Esophagus (tissue), 2 donors: Measurements from ENCODE around the gene EGLN1. TPM values are rescaled to one million over a fixed set of nuclear protein-coding genes. Genes with fewer than 3 reads are reported as not detected.
A peak's percentile ranks its signal among the peaks of the same experiment; 100 is the strongest.

Experiments used
- H3K27ac ChIP-seq, 2 donors: one replicate each; pipeline ENCODE4 v1.5.1; 2013; ENCODE audit warnings: low read depth in 2 of 2, mild to moderate bottlenecking in 2 of 2, inconsistent platforms in 1 of 2, low read length in 1 of 2, moderate library complexity in 1 of 2
- H3K27me3 ChIP-seq, 2 donors: one replicate each; pipeline ENCODE4 v1.6.1; 2013; ENCODE audit warnings: low read length in 2 of 2, control low read depth in 1 of 2, mild to moderate bottlenecking in 1 of 2; ENCODE audit not compliant: insufficient read depth in 2 of 2, control insufficient read depth in 1 of 2
- H3K36me3 ChIP-seq, 2 donors: one replicate each; pipeline ENCODE4 v1.6.1; 2013; ENCODE audit warnings: low read length in 1 of 2; ENCODE audit not compliant: control insufficient read depth in 2 of 2, insufficient read depth in 2 of 2
- H3K4me1 ChIP-seq, 2 donors: one replicate each; pipeline ENCODE4 v1.6.1; 2013; ENCODE audit warnings: low read length in 1 of 2; ENCODE audit not compliant: control insufficient read depth in 2 of 2, insufficient read depth in 2 of 2
- H3K4me3 ChIP-seq, 2 donors: one replicate each; pipeline ENCODE4 v1.5.1; 2013; ENCODE audit warnings: low read length in 2 of 2, mild to moderate bottlenecking in 2 of 2, low read depth in 1 of 2, moderate library complexity in 1 of 2
- H3K9me3 ChIP-seq, 2 donors: one replicate each; pipeline ENCODE4 v1.6.1; 2013; ENCODE audit warnings: mild to moderate bottlenecking in 2 of 2, low read depth in 1 of 2, low read length in 1 of 2, moderate library complexity in 1 of 2; ENCODE audit not compliant: control insufficient read depth in 2 of 2, insufficient read depth in 1 of 2
- WGBS, 2 donors: extraction: QIAGEN DNeasy Blood & Tissue Kit; methylation state at CpG; one replicate each; pipeline ENCODE4 v1.1.7; 2013; 5-methylcytosine and 5-hydroxymethylcytosine counted together
- polyA plus RNA-seq, 2 donors: library from polyadenylated mRNA; stranded (reverse); fragments of 200-250 nt; gene quantifications; one replicate each; pipeline ENCODE4 v1.2.3, GENCODE V29; 2013
- donor health status: healthy with polysubstance abuse.
- donor health status: Bipolar disorder and iron deficiency.

EGLN1 gene
- polyA plus RNA-seq, 2 donors, result 8.7 to 12.5 TPM

DNA sequence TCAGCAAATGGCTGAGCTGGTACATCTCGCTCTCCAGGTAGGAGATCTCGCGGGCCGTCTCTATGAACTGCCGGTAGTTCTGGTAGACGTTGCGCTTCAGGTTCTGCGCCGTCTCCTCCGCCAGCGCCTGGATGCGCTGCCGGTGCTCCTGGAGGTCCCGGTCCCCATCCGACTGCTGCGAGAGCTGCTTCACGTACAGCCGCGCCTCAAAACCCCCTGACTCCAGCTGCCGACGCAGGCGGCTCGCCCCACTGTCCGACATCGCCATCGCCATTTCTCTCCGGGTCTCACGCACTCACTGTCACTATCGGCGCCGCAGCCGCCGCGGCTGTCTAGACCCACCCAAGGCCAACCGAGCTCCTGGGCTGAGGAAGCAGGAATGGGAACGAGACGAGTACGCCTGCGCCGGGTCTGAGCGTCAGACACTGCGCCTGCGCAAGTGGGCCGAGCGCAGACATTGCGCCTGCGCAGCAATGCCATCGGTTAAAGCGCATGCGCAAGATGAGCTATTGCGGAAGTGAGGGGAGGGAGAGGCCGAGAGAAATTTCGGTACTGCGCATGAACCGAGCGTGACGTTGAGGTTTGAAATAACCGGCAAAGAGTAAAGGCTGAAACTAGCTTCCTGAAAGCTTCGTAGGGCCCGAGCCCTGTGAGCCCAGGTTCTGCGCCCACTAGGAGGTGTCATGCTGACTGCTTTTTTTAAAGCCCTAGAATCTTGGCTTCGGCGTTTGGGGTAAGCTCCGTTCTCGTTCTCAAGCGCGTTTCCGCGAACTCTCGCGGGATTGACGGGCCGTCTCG is 84.4 kb downstream of the EGLN1 start, which contains the start of gene EXOC8:
TSS of gene EXOC8 (minus strand) at position 381 of the 798 bp plus-strand sequence. CDS start at position 274, 107 bp downstream.
- peak within 1 kb of the TSS; percentile 94 to 100 for H3K27ac ChIP-seq
- H3K4me3 ChIP-seq, result peak within 1 kb of the TSS; percentile 79 to 84
- WGBS, 2 donors, result 0% methylated on average over 74 of the region's 74 CpGs
- no peaks in the 10 kb centered on the region for H3K9me3 ChIP-seq
- peaks cover 11 to 20% of the 10 kb centered on the region in 2 donors for H3K4me1 ChIP-seq
- H3K36me3 ChIP-seq, result peaks cover 0 to 3% of the 10 kb centered on the region in 2 donors
- H3K27me3 ChIP-seq, result no peaks in the 10 kb centered on the region

DNA sequence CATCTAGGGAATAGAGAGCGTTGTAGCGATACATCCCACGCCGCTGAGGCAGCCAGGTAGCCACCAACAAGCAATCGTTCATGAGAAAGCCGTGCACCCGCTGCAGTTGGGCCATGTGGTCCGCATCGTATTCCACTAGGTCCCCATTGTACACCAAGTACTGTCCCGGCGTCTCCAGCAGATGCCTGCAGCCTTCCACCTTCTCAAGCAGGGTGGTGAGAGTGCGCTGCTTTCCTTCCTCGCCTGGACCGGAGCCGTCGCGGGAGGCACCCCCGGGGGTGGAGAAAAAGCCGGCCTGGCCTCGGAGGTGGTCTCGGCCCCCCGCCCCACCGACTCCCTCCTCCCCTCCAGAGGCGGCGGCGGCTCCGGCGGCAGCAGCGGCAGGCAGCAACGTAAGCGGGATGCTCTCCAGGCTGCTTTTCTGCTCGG is 85.0 kb downstream of the EGLN1 start:
- 1 to 2% methylated on average over 31 to 32 of the region's 32 CpGs for WGBS, 2 donors
- peak overlapping the region; percentile 79 to 84 for H3K4me3 ChIP-seq
- H3K27me3 ChIP-seq, result no peaks in the 10 kb centered on the region
- H3K4me1 ChIP-seq, result peaks cover 11 to 20% of the 10 kb centered on the region in 2 donors
- peaks cover 0 to 3% of the 10 kb centered on the region in 2 donors for H3K36me3 ChIP-seq
- no peaks in the 10 kb centered on the region for H3K9me3 ChIP-seq
- H3K27ac ChIP-seq, result peak overlapping the region; percentile 93 to 100

GRCh38 chr1:231335663-231336602 is 86.2 kb downstream of the EGLN1 start:
- peaks cover 11 to 18% of the 10 kb centered on the region in 2 donors for H3K4me1 ChIP-seq
- peak overlapping the region in 1 of 2 donors; percentile 3 for H3K27ac ChIP-seq
- H3K4me3 ChIP-seq, result peak overlapping the region; percentile 79 to 84
- peaks cover 0 to 2% of the 10 kb centered on the region in 2 donors for H3K36me3 ChIP-seq
- WGBS, 2 donors, result 48 to 66% methylated on average over 21 of the region's 21 CpGs
- no peaks in the 10 kb centered on the region for H3K9me3 ChIP-seq
- H3K27me3 ChIP-seq, result no peaks in the 10 kb centered on the region

GRCh38 chr1:231334952-231335351 is 87.1 kb downstream of the EGLN1 start:
- H3K4me1 ChIP-seq, result peaks cover 11 to 18% of the 10 kb centered on the region in 2 donors
- H3K9me3 ChIP-seq, result no peaks in the 10 kb centered on the region
- 85 to 92% methylated on average over 6 of the region's 6 CpGs for WGBS, 2 donors
- no peaks in the 10 kb centered on the region for H3K27me3 ChIP-seq
- no peaks in the 10 kb centered on the region for H3K36me3 ChIP-seq
- no peak overlapping the region for H3K27ac ChIP-seq
- H3K4me3 ChIP-seq, result peak overlapping the region in 1 of 2 donors; percentile 42

DNA sequence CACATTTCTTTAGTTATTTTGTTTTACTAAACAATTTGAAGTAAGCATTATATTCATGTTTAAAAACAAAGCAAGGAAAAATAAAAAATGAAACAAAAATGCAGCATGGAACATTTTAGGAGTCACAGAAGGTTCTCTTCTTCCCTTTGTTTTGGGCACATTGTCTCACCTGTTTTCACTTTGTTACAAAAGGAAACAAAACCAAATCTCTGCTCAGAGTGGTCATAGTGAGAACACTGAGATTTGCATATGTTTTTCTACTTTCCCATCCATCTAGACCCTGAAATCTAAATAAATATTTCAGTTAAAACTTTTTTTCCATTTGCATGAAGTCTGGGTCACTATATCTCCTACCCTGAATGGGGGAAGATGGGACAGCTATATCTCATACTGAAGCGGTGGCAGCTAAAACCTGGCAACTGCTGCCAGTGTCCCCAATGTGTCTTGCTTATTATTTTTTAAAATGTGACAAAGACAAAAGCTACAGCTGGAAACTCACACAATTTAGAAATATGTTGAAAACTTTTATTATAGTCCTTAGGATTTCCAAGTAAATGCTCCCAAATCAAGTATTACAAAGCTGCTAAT is 87.9 kb downstream of the EGLN1 start:
- Histone ChIP-seq H3K27me3 (no peaks in the 10 kb centered on the region), H3K4me1 (peaks cover 9 to 14% of the 10 kb centered on the region in 2 donors), H3K27ac (no peak overlapping the region), H3K4me3 (peak overlapping the region in 1 of 2 donors; percentile 42), H3K9me3 (no peaks in the 10 kb centered on the region), H3K36me3 (no peaks in the 10 kb centered on the region)
- 66 to 76% methylated on average over 1 of the region's 1 CpG for WGBS, 2 donors

DNA sequence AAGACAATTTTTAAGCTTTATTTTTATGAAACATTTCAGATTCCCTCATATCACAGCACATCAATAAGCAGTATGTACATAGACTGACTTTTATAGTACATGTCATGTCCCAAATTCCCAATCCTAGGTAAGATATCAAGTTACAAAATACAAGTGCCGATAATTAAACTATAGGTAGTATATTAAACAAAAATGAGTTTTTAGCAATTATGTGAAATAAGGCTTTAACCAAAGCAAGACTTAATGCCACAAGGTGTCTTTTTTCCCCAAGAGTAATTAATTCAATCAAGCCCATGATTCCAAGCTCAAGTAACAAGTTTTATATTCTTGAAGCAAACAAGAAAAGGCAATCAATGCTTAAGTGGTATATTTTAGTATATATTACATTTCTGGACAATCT is 89.3 kb downstream of the EGLN1 start:
- WGBS, 2 donors, result 90 to 91% methylated on average over 1 of the region's 1 CpG
- peaks cover 9 to 14% of the 10 kb centered on the region in 2 donors for H3K4me1 ChIP-seq
- H3K27me3 ChIP-seq, result no peaks in the 10 kb centered on the region
- no peaks in the 10 kb centered on the region for H3K36me3 ChIP-seq
- H3K9me3 ChIP-seq, result no peaks in the 10 kb centered on the region
- no peak overlapping the region for H3K4me3 ChIP-seq
- no peak overlapping the region for H3K27ac ChIP-seq

GRCh38 chr1:231329483-231329882 is 92.6 kb downstream of the EGLN1 start:
- WGBS, 2 donors, result 88 to 93% methylated on average over 7 of the region's 7 CpGs
- no peaks in the 10 kb centered on the region for H3K36me3 ChIP-seq
- H3K27ac ChIP-seq, result no peak overlapping the region
- H3K4me1 ChIP-seq, result no peaks in the 10 kb centered on the region
- no peaks in the 10 kb centered on the region for H3K27me3 ChIP-seq
- H3K4me3 ChIP-seq, result no peak overlapping the region
- H3K9me3 ChIP-seq, result no peaks in the 10 kb centered on the region

DNA sequence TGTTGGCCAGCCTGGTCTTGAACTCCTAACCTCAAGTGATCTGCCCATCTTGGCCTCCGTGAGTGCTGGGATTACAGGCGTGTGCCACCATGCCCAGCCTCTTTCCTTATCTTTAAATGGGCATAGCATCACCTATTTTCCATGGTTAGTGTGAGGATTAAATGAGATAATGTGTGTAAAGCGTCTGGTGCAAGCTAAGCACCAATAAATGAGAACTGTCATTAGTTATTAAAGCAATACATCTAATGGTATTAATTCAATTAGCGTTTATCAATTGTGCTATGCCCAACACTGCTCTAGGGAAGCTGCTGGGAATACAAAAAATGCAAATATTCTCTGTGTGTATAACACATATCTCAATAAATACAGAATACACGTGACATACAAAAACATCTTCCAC is 94.5 kb downstream of the EGLN1 start:
- WGBS, 2 donors, result 82% methylated on average over 5 of the region's 5 CpGs
- Histone ChIP-seq H3K4me1 (no peaks in the 10 kb centered on the region), H3K4me3 (no peak overlapping the region), H3K9me3 (no peaks in the 10 kb centered on the region), H3K27ac (no peak overlapping the region), H3K36me3 (no peaks in the 10 kb centered on the region), H3K27me3 (no peaks in the 10 kb centered on the region)

- Histone ChIP-seq H3K9me3 (no peaks in the 10 kb centered on the region), H3K27me3 (no peaks in the 10 kb centered on the region), H3K27ac (no peak overlapping the region), H3K4me3 (no peak overlapping the region), H3K4me1 (no peaks in the 10 kb centered on the region), H3K36me3 (no peaks in the 10 kb centered on the region)
- 44 to 48% methylated on average over 1 of the region's 1 CpG for WGBS, 2 donors
Observed at GRCh38 chr1:231326248-231326647, 95.8 kb downstream of the EGLN1 start.
